Measurements from ENCODE around the gene MMP24OS. TPM values are rescaled to one million over a fixed set of nuclear protein-coding genes. Genes with fewer than 3 reads are reported as not detected.

Gene MMP24OS
- total RNA-seq, 1 donor from 2014 or later = 11.1 TPM

DNA sequence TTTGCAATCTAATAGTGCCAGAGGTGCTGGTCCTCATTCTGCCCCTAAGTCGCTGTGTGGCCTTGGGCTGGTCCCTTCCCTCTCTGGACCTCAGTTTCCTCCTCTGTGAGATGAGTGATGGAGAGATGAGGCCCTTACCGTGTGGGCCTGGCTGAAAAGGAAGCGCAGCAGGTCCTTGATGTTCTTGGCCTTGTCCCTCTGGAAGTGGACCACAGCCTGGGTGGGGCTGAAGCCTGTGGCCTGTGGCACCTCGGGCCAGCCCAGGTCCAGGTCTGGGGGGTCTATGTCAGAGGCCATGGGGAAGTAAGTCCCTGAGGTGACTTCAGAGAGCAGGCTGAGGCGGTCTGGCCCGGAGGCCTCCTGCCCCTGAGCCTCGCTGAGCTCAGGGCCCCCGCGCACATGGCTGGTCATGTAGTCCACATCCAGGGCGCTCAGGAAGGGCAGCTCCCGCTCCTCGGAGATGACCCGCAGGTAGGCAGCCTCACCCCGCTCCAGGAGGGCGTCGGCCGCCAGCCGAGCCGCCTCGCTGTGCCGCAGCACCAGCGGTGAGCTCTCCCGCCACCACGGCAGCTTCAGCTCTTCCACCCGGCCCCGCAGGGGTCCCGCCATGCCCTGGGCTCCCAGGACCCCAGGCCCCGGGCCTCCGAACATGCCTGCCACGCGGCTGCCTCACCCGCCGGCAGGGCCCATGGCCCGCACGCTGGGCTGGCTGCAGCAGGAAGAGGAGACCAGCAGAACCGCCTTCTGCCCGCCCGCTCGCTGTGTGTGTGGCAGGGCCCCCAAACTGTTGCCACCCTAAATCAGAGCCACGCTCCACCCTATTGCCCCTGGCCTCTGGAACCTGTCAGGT is 14.0 kb upstream of the MMP24OS start, which contains the start of gene FAM83C:
TSS of gene FAM83C (minus strand) at position 772 of the 850 bp plus-strand sequence. CDS start at position 651, 121 bp downstream.
- no peak for DNase-seq (ENCODE audit: low read depth)

DNA sequence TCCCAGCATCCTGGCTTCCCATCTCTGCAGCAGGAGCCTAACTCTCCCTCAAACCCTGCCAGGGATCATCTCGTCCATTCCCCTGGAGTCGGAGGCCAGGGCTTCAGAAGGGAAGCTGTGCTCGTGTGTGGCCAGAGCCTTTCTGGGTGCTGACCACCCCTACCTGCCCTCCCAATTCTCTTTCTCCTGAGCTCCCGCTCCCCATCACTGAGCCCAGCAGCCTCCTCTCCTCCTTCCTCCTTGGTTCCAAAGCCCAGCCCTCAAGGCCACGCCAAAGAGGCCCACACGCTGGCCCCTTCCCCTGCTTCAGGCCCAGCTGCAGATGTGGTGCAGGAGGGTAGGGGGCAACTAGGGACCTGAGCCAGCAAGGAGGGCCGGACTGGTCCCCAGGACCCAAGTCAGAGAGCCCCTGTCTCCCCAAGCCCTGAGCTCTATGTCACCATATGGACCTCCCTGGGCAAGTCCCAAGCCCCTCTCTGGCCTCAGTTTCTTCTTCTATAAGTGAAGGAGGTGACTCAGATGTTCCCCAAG is 13.0 kb upstream of the MMP24OS start:
- DNase-seq (ENCODE audit: low read depth) = no peak

DNA sequence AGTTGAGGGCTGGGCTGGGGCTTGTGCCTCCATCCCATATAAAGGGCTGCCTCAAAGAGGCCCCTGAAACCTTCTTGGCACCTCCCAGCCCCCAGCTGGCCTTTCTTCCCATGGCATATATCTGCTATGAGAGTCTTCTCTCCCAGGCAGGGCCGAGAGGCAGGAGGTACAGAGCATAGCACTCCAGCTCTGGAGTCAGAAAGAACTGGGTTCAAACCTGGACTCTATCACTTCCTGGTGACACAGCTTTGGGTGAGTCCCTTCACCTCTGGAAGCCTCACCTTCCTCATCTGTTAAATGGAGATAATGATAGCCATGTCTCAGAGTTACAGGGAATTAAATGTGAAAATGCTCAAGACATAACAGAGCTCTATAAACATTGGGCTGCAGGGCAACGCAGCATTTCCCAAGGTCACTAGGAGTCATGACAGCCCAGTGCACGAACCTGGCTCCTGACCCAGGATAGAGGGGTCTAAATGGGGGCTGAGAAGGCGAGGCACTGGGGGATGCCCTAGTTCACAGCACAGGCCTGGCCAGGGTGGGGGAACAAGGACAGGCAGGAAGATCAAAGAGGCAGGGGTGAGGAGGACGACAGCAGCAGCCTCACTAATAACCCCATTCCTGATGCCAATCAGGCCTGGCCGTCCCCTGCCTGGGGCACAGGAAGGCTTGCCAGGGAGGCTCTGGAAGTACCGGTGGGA is 12.4 kb upstream of the MMP24OS start:
- no peak for DNase-seq (ENCODE audit: low read depth)

DNA sequence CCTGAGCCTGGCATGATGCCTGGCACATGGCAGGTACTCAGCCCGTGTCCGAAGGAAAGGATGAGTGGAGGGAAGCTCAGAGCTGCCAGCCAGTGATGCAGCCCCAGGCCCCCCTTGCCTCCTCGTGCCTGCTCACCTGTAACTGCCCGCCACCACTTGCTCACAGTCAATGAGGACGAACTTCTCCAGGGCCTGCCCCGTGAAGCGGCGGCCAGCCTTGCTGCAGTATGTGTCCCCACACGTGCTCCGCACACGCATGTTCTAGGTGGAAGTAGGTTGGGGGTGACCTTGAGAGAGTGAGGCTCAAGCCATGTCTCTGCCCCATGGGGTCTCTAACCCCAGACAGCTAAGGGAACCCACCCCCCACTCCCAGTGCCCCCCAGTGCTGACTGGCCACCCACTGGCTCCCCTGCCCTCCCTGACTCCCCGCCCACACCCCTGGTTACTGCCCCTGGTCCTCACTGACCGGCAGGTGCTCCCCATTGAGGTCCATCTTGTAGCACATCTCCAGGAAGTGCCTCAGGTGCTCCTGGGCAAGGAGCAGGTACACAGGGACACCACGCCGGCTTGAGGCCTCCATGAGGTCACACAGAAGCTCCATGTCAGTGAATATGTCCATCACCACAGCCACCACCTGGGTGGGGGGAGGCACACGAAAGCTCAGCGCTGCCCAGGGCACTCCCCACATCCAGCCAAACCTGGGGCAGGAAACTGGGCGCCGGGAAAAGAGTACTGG is 10.6 kb upstream of the MMP24OS start:
- no peak for DNase-seq (ENCODE audit: low read depth)

DNA sequence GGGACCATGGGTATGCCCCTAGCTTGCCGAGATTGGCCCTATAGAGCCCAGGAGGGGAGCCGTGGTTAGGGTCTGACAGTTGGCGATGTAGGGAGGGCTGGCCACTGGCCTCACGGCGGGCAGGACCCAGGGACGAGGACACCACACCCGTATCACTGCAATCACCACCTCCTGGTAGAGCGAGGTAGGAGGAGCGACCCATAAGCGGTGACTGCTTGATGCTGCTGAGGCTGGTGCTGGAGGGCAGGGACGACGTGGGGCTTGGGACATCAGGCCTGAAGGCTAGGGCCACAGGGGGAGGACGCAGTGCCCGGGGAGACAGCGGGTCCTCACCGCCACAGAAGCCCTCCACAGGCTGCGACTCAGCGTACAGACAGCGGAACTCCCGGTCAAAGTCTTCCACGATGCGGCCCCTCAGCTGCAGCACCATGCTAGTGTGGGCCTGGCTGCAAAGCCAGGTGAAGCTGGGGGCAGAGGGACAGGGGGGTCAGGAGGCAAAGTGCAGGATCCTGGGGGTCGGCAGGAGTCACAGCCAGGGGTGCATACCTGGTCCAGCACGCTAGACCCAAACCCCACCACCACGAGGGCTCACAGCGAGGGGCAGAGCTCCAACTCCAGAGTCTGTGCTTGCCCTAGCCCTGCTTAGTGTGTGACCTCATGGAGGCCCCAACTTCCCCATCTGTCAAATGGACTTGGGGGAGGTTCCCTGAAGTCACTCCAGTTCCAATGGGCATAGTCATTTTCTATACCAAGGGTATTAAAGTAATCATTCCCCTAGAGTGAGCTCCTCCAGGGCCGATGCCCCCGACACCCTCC is 9.8 kb upstream of the MMP24OS start:
- DNase-seq (ENCODE audit: low read depth) = no peak

DNA sequence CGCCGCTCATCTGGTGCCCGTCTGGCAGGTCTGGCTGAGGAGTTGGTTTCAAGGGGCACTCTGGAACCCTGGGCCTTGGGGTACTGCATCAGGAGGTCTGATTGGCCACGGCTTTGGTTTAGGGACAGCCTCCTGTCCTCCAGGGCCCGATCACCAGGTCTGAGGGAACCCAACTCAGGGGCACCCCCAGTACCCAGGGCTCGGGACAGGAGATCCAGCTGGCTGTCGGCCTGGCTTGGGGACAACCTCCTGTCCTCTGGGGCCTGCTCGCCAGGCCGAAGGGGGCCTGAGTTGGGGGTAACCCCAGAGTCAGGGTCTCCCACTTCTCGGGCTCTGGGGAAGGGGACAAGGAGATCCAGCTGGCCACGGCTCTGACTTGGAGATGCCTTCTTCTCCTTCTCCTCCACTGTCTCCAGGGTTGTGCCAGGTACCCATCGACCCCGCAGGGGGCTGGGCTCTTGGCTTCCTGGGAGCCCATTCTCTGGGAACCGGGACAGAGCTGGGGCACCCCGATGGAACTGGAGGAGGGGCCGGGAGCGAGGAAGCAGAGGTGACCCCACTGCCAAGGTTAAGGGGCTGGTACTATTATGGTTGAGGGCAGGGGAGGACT is 9.1 kb upstream of the MMP24OS start:
- DNase-seq (ENCODE audit: low read depth) = no peak

DNA sequence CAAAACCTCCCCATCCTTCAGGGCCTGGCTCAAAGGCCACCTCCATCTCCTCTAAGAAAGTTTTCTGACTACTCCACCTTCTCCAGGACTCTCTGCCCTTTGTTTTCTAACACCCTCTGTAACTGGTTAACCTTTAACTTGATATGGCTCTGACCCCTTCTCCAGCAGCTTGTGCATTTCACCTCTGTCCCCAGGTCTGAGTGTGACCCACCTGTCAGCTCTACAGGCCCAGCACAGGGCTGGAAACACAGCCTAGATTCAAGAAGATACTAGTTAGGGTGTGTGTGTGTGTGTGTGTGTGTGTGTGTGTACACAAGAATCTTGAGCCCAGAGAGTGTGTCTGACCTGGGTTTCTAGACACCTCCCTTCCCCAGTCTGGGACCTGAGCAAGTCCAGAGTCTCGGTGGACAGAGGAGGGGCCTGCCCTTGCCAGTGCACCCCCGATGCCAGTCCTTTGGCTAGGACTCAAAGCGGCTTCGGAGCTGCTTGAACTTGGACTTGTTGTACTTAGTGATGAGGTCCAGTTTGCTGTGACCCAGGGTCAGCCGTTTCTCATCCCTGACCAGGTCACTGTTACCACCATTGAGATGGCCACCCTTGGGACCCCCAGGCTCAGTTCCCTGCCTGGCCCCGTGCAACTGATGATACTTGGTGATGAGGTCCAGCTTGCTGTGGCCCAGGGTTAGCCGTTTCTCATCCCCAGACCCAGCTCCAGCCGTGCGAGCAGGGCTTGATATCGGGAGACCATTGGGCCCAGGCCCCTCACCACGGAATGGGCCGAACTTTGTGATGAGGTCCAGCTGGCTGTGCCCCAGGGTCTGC is 8.4 kb upstream of the MMP24OS start:
- DNase-seq (ENCODE audit: low read depth) = peak; percentile 41

DNA sequence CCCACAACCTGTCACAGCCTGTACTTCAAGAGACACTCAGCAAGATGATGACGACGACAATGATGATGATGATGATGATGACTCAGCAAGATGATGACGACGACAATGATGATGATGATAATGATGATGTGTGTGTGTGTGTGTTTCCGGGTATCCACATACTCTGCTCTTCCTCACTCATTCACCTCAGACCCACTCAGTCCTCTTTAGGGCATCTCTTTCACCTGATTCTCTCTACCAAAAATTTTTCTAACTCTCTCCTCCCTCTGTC is 7.8 kb upstream of the MMP24OS start:
- no peak for DNase-seq (ENCODE audit: low read depth)

DNA sequence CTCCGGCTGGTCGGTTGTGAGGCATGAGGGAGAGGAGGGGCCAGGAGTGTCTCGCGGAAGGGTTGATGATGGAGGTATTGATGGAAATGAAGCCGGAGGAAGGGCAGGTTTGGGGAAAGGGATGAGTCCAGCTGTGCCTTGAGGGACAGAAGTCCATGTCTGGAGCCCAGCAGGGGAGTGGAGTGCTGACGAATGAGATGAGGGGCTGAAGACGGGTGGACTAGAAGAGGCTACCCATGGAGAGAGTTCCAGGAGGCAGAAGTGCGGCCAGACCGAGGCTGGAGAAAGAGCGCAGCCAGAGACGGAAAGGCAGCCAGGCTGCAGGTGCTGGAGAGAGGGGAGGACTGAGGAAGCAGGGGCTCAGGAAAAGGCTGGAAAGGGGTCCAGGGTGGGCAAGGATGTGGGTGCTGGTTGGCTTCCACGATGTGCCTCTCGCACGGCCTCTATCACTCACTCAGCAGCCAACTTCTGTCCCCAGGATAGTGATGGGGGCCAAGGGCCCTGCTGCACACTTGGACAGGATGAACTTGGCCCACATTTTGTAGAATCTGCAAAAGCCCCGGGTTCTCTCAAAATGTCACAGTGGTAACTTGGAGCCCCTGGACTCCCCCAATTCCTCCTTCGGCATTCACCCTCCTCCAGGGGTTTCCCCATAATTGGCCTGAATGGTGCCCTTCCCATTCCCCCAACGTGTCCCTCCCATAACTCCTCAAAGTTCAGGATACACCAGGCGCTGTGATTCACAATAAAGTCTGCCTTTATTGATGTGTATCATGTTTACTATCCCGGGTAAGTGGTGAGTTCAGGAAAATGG is 7.3 kb upstream of the MMP24OS start:
- DNase-seq (ENCODE audit: low read depth) = no peak

DNA sequence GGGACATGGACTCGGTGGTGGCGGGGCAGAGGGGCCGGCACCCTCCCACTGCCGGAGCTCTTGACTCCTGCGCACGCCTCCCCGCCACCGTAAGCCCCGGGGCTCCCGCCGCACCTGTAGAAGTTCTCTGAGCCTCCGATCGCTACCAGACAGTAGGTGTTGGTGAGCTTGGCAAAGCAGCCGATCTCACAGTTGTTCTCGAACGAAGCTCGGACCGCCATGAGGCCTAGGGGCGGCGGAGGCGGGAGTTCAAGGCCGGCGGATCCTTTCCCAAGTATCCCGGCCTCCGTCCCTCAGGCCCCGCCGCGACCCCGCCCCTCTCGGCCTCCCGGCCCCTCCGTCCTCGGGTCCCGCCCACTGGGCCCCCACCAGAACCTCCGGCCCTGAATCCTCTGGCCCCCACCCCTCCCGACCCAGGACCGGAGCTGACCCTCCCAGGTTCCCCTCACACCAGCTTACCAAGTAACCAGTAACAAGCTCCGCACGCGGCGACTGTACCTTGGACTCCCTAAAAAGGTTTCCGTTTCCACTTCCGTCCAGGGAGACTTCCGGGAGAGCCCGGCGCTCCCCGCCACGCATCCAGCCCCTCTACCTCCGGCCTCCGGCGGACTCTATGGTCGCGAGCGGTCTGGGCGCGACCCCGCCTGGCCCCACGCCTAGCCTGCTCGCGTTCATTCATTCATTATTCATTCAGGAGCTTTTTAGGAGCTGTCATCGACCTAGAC is 6.5 kb upstream of the MMP24OS start, which contains the start of gene EIF6:
TSS of gene EIF6 (minus strand) at position 506 of the 725 bp plus-strand sequence. CDS start at position 221, 285 bp downstream.
- peak; percentile 80 for DNase-seq (ENCODE audit: low read depth)

DNA sequence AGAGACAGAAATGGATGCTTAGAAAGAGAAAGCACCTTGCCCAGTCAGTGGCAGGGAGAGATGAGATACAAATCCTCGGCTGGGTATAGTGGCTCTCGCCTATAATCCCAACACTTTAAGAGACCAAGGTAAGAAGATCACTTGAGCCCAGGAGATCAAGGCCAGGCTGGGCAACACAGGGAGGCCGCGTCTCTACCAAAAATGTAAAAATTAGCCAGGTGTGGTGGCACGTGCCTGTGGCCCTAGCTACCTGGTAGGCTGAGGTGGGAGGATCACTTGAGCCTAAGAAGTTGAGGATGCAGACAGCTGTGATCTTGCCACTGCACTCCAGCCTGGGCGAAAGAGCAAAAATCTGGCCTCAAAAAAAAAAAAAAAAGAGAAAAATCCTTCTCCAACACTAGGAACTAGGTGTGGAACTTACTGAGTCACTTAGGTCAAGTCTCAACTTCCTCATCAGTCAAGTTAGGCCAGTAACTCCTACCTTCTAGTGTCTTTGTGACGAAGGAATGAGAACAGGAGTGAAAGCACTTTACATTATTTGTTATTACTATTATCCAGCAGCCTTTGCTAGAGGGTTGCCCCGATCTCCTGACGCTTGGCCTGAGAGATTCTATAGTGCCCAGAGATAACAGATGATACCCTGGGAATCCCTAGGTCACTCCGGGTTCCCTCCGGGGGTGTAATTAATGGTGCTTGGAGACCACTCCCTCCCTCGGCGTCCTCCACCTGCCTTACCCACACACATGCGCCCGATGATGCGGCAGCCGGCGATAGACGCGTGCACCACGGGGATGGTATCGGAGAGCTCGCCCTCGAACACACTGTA is 5.7 kb upstream of the MMP24OS start:
- no peak for DNase-seq (ENCODE audit: low read depth)

DNA sequence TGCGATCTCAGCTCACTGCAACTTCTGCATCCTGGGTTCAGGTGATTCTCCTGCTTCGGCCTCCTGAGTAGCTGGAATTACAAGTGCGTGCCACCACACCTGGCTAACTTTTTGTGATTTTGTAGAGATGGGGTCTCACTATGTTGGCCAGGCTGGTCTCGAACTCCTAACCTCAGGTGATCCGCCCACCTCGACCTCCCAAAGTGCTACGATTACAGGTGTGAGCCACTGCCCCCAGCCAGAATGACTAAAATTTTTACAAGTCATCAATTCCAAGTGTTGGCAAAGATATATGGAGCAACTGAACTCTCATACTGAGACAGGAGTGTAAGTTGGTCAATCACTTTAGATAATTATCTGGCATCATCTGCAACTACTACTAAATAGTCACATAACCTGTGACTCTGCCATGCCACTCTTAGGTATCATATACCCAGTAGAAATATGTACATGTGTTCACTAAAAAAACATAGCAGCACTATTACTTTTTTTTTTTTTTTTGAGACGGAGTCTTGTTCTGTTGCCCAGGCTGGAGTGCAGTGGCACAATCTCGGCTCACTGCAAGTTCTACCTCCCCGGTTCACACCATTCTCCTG is 3.7 kb upstream of the MMP24OS start:
- no peak for DNase-seq (ENCODE audit: low read depth)

DNA sequence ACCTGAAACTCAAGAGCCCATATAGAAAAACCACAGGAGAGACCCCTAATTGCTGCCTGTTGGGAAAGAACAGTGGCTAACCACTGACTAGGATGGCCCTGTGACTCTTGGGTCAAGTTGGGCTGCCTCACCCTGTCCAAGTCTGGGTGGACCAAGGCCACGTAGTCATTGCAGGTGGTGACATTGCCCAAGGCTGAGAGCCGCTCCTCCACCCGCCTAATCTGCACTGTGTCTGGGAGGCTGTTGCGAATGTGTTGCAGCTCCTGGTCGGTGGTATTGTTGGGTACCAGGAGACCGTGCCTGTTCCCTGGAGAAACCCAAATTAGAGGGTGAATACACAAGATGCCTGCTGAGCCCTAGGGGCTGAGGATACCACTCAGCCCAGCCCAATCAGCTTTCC is 2.6 kb upstream of the MMP24OS start:
- no peak for DNase-seq (ENCODE audit: low read depth)

DNA sequence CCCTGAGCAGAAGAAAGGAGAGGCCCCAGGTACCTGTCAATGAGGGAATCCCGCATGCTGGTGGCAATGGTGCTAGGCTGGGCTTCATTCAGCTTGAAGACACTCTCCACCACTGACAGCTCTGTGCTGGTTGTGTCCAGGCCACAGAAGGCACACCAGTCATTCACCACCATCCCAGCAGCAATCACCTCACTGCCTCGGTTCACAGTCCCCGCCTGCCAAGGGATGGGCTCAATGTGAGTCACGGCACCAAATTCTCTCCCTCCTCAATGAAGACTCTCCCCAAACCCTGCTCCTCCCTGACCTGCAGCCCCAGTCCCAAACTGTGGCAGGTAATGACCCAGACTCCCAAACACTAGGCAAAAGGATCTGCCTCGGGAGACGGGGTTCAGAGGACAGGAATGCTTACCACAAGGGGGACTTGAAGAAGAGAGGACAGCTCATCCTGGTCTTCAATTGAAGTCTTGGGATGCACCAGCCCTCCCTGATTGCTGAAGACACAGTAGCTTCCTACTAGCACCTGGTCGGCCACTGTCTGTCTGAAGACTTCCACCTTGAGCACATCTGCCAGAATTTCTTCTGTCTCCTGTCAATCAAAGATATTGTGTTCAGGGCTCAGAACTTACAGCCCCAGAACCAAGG is 1.7 kb upstream of the MMP24OS start:
- no peak for DNase-seq (ENCODE audit: low read depth)

DNA sequence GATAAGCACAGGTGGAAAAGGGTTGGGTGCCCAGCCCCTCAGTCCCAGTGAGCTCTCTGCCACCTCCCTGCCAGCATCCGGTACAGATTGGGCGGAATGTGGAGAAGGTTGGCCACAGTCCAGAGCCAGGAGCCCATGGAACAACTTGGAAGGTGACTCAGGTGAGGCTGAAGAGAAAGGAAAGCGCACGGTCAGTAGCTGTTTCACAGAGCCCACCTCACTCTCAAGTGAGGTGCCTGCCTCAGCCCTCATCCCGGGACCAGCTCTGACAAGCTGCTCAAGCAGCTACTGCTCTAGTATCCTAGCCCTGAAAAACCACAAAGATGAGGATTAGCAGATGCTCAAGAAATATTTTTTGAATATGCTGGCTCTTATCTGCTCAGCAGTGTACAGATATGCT is 1.1 kb upstream of the MMP24OS start:
- no peak for DNase-seq (ENCODE audit: low read depth)

DNA sequence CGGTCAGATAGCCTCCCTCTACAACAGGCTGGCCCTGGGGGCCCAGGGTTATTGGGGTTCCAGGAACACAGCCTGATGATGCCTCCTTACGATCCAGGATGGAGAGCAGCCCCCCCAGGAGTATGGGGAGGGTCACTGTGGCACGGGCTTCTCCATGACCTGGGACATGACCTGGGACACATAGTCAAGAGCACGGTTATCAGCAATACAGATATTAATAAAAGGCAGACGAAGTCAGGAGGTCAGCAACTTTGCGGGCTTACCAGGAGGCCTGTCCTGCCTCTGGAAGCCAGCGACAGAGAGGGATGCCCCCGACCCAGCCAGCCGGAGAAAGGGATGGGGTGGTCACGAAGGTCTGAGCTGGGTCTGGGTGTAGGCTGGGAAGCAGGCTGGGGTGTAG is 795 bp downstream of the MMP24OS start:
- no peak for DNase-seq (ENCODE audit: low read depth)

DNA sequence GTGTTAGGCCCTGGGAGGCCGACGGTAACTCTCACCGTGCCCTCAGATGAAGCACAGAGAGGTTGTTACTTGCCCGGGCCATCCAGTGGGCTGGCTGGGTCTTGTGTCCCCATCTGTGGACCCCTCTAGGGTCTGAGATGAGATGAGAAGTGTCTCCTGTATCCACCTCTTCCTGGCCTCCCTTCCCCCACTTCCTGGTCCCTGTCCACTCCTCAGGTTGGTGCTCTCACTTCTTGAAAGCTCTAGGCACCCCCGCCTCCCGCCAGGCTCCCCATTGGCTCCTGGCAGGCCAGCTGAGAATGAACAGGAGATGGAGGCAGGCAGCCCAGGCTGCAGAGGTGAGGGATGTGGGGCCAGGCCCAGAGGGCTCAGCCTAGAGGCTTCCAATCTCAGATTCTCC is 1.5 kb downstream of the MMP24OS start:
- DNase-seq (ENCODE audit: low read depth) = no peak

Data from renal cortical epithelial cell (primary cell).